GM19452 (cell line): ENCODE data around the gene MAP3K15.
A peak's percentile ranks its signal among the peaks of the same experiment; 100 is the strongest.

Experiments
- ATAC-seq: cut with Tn5 transposase; IDR thresholded peaks from one replicate; pipeline ENCODE4 v1.9.1; 2021; ENCODE audit not compliant: unreplicated experiment

The MAP3K15 gene

DNA sequence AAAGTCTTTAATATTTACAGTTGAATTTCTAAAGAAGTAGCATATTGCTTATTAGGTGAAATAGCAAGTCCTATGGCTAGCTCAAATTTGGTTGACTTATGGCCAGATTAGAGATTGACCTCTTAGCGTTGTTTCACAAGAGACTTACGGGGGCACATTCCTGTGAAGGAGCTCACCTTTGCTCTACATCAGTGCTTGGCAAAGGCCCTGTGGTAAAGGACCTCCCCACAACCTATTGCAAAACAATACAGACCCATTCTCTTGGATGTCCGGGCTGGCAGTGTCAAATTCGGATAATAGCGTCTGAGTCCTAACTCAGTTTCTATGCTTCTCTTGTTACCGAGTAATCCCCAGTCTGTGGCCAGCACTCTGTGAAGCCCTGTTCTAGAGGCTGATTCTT lies 160.7 kb downstream of the MAP3K15 start:
- no peak for ATAC-seq

DNA sequence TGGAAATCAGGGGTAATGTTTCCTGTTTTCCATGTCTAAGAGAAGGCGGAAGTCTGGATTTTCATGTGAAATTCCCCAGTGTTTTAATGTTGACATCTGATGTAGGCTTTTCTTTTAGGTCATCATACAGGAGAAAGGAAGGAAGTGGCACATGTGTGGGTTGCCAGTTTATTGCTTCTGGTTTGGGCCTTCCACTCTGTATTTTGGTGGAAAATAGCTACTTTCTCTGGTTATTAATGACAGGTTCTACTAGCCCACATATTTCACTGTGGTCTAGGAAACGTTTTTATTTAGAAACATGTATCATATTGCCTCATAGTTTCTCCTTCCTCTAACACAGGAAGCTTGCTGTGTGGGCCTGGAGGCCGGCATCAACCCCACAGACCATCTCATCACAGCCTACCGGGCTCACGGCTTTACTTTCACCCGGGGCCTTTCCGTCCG lies 164.3 kb downstream of the MAP3K15 start:
- peak; percentile 99 for ATAC-seq

GRCh38 chrX:19349264-19349663 lies 166.0 kb downstream of the MAP3K15 start:
- ATAC-seq = no peak

GRCh38 chrX:19347916-19348315 lies 167.4 kb downstream of the MAP3K15 start:
- ATAC-seq = no peak

DNA sequence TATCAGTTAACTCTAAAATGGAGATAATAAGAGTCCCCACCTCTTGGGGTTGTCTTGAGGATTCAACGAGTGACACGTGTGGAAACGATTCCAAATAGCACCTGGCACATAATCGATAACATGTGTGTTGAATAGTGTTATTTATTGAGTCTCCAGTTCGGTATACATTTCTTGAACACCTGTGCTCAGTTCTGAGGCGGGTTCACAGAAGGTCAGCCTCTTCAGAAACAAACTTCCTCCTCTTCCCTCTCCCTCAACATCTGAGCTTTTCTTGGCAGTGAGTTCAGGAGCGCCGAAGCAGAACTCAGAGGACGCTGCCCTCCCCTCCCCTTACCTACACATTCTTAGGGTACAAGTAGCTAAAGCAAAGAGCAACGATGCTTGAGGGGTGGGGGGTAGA lies 170.6 kb downstream of the MAP3K15 start:
- ATAC-seq = no peak

DNA sequence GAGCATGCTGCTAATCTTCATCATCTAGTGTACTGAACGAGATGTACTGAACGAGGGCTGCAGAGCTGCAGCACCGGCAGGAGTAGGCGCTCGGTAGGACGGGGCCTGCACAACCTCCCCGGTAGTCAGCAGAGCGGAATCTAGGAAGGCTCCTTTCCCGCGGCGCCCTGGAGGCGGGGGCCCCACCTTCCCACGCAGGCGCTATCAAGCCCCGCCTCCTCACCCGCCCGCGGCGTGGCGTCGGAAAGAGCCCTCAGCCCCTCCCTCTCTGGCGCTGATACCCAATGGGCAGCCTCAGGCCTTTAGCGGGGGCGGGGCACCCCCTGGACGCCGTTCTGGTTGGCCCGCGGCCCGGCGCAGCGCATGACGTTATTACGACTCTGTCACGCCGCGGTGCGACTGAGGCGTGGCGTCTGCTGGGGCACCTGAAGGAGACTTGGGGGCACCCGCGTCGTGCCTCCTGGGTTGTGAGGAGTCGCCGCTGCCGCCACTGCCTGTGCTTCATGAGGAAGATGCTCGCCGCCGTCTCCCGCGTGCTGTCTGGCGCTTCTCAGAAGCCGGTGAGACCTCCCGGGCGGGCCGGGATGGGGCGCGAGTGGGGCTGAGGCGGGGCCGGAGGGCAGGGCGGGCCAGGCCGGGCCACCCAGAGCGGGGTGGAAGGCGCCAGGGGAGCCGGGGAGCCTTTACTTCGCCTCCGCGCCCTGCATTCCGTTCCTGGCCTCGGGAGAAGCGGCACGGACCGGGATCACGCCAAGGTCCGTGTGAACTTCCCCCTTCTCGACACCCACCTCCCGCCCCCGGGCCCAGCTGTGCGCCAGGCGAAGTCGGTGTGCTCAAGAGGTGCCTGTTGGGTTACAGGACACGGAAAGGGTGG lies 171.5 kb downstream of the MAP3K15 start, which contains the start of gene PDHA1:
PDHA1 (plus strand) TSS at position 393 of the 874 bp plus-strand sequence; CDS start at position 504, 111 bp downstream.
- peak; percentile 98 for ATAC-seq

DNA sequence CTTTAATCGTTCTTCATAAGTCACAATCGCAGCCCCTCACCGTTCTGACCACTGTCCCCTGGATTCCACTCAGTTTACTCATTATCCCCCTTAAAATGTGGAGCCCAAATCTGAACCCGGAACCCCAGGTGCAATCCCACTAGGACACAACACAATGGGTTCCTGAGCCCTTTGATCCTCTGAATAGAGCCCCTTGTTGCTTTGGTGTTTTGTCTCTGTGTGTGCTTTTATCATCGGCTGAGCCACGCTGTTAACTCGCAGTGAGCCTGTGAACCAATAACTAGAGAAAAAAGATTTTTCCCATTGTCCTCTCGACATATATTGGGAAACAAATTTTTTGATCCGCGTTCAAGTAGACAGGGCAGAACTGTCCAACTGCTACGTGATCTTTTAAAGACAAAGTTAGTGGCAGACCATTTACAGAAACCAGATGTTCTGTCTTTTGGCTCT lies 172.2 kb downstream of the MAP3K15 start:
- no peak for ATAC-seq

DNA sequence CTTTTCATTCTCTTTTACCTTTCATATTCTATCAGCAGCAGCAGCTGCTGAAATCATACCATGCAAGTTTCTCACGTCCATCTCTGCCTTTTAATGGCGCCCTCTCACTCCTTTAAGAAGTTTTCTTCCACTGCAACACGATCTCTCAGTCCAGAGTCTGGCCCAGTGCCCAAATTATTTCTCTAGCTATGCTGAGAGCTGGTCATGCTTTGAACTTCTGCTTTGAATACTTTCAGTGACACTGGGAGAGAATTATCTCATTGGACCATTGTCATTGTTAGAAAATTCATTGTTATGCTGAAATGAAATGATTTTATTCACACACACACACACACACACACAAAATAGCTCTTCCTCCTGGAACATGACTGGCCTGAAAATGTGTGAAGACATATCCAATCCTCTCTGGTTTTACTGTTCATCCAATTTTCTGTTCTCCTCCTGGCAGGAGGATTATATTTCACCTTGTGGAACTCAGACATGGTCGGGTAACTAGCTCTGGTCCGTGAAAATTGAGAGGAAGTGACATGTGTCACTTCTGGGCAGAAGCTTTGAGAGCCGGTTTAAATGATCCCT lies 172.9 kb downstream of the MAP3K15 start:
- ATAC-seq = no peak

- ATAC-seq = no peak
These were observed 180.2 kb downstream of the MAP3K15 start for GRCh38 chrX:19334945-19335626.

DNA sequence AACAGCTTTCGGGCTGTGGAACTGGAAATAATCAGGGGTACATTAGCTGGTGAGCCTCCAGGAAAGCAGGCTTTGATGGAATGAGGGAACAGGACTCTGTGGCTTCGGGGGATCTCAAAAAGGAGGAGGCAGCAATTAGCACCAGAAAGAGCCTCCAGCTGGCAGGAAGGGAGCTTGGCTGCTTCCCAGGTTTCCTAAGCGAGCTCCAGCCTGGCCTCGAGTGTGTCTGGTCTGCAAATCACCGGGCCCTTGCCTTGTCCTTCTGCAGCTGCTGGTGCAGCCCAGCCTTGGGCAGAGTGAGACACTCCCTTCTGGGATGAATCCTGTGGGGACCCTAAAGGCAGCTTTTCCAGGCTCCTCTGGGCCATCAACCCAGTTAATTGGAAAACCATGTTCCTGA lies 182.3 kb downstream of the MAP3K15 start:
- no peak for ATAC-seq

GRCh38 chrX:19331831-19332230 lies 183.5 kb downstream of the MAP3K15 start:
- ATAC-seq = no peak

DNA sequence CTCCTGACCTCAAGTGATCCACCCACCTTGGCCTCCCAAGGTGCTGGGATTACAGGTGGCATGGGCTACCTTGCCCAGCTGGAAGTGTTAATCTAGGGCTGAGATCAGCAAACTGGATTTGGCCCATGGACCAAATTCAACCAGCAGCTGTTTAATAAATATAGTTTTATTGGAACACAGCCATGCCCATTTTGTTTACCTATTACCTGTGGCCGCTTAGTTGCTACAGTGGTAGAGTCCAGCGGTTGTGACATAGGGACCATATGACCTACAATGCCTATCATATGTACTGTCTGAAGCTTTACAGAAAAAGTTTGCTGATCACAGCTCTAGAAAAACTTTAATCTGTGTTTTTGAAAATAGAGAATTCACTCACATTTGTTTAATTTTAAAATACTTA lies 188.7 kb downstream of the MAP3K15 start:
- no peak for ATAC-seq
